Measurements from ENCODE around the gene OSCP1.
"Not testable (repeated sequence)": the region's sequence is repeated elsewhere in the genome, so short reads cannot be mapped to it uniquely, and the experiment has no call there.

OSCP1 gene, protein sequence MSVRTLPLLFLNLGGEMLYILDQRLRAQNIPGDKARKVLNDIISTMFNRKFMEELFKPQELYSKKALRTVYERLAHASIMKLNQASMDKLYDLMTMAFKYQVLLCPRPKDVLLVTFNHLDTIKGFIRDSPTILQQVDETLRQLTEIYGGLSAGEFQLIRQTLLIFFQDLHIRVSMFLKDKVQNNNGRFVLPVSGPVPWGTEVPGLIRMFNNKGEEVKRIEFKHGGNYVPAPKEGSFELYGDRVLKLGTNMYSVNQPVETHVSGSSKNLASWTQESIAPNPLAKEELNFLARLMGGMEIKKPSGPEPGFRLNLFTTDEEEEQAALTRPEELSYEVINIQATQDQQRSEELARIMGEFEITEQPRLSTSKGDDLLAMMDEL

DNA sequence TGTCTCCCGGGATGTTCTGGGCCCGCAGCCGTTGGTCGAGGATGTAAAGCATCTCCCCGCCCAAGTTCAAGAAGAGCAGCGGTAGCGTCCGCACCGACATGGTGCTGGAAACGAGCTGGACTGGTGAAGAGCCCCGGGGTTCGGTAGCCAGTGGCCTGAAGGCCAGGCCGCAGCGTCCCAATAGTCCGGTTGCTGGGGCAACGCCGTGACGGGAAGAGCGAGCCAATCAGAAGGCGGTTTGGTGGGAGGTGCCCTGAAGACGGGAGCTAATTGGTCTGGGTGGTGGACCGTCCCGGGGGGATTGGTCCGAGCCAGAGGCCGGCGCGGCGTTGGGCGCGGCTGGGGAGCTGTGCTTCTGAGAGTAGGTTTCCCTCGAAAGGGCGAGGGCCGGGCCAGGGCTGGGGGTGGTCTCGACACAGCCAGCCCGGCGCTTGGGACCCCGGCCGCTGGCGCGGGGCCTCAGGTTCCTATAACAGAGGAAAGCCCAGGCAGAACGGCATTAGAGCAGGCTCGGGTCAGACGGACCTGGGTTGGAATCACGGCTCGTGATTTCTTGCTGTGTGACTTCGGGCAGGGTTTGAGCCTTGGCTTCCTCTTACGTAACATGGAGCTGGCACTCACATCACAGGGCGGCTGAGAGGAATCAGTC lies at the start of gene OSCP1:
Gene OSCP1, minus strand, starts transcription at position 182 of the 649 bp plus-strand sequence. Its CDS starts 82 bp downstream, at position 100.
- H3K27ac Mint-ChIP-seq, result peak within 1 kb of the TSS; percentile 89
- peak within 1 kb of the TSS; percentile 88 for H3K4me3 Mint-ChIP-seq
- no peaks in the 10 kb centered on the region for H3K9me3 Mint-ChIP-seq
- peaks cover 20% of the 10 kb centered on the region for H3K4me1 Mint-ChIP-seq (ENCODE audit: low read depth)
- H3K27me3 Mint-ChIP-seq (ENCODE audit: low read depth), result no peaks in the 10 kb centered on the region
- peaks cover 16% of the 10 kb centered on the region for H3K36me3 Mint-ChIP-seq (ENCODE audit: low read depth)

DNA sequence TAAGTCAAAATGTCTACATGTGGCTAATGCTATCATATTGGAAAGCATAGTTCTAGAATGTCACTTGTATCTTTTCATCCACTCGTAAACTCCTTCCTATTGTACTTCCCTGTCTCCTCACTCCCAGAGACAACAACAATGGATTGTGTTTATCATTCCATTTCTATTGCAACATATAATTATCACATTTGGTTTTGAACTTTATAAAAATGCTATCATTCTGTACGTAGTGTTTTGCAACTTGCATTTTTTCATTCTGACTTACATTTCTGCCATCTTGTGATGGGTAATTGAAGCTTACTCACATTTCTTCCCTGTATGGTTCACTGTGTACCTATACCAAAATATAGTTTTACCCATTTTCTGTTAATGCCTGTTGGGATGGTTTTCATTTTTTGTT lies 47.0 kb upstream of the OSCP1 start:
- Mint-ChIP-seq H3K9me3 (no peaks in the 10 kb centered on the region), H3K27me3 (ENCODE audit: low read depth) (peaks cover 21% of the 10 kb centered on the region), H3K4me3 (no peak overlapping the region), H3K27ac (no peak overlapping the region), H3K36me3 (ENCODE audit: low read depth) (no peaks in the 10 kb centered on the region), H3K4me1 (ENCODE audit: low read depth) (no peaks in the 10 kb centered on the region)

DNA sequence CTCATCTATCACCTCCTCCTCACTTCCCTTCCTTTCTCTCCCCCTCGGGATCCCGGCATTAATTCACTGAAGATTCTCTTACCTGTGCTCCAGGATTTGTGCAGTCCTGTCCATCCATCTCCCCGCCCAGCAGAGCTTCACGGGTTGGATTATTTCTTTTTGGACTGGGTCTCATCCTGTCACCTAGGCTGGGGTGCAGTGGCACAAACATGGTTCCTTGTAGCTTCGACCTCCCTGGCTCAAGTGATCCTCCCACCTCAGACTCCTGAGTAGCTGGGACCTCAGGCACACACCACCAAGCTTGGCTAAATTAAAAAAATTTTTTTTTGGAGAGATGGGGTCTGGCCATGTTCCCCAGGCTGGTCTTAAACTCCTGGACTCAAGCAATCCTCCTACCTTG lies 44.7 kb upstream of the OSCP1 start:
- no peaks in the 10 kb centered on the region for H3K9me3 Mint-ChIP-seq

DNA sequence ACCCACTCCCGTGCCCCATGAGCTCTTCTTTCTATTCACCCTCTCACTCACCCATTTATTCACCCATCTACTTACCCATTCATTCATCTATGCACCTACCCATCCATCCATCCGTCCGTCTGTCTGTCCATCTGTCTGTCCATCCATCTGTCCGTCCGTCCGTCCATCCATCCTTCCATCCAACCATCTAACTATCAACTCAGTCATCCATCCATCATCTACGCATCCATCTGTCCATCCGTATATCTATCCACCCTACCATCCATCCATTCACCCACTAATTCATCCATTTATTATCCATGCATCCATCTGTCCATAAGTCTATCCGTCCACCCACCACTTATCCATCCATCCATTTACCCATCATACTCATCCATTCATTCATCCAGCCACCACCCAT lies 43.3 kb upstream of the OSCP1 start:
- peaks cover 20% of the 10 kb centered on the region for H3K27me3 Mint-ChIP-seq (ENCODE audit: low read depth)
- H3K9me3 Mint-ChIP-seq, result no peaks in the 10 kb centered on the region
- H3K27ac Mint-ChIP-seq, result no peak overlapping the region
- H3K36me3 Mint-ChIP-seq (ENCODE audit: low read depth), result no peaks in the 10 kb centered on the region
- no peaks in the 10 kb centered on the region for H3K4me1 Mint-ChIP-seq (ENCODE audit: low read depth)
- no peak overlapping the region for H3K4me3 Mint-ChIP-seq

More for the DNA sequence above, 44.7 kb upstream of the OSCP1 start:
- Mint-ChIP-seq H3K27ac (no peak overlapping the region), H3K36me3 (ENCODE audit: low read depth) (no peaks in the 10 kb centered on the region), H3K27me3 (ENCODE audit: low read depth) (peaks cover 20% of the 10 kb centered on the region), H3K4me1 (ENCODE audit: low read depth) (no peaks in the 10 kb centered on the region), H3K4me3 (no peak overlapping the region)

DNA sequence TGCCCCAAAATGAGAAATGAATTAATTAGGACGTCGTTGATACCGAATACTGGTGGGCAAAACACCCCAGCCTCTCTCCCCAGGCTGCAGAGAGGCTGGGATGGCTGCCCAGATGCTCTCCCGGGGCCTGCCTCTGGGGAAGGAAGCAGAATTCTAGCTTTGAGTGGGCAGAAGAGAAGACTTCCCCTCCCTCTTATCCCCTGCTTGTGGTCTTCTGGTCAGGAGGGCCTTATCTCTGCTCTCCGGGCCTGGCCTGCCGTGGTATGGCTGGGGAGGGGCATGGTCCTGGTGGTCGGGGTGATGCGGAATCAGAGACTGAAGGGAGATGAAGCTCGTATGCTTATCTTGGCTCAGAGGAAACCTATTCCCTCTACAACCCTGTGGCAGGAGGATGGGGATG lies 42.2 kb upstream of the OSCP1 start:
- no peaks in the 10 kb centered on the region for H3K36me3 Mint-ChIP-seq (ENCODE audit: low read depth)
- H3K27me3 Mint-ChIP-seq (ENCODE audit: low read depth), result peaks cover 15% of the 10 kb centered on the region
- H3K9me3 Mint-ChIP-seq, result no peaks in the 10 kb centered on the region
- no peak overlapping the region for H3K4me3 Mint-ChIP-seq
- no peaks in the 10 kb centered on the region for H3K4me1 Mint-ChIP-seq (ENCODE audit: low read depth)
- H3K27ac Mint-ChIP-seq, result no peak overlapping the region

DNA sequence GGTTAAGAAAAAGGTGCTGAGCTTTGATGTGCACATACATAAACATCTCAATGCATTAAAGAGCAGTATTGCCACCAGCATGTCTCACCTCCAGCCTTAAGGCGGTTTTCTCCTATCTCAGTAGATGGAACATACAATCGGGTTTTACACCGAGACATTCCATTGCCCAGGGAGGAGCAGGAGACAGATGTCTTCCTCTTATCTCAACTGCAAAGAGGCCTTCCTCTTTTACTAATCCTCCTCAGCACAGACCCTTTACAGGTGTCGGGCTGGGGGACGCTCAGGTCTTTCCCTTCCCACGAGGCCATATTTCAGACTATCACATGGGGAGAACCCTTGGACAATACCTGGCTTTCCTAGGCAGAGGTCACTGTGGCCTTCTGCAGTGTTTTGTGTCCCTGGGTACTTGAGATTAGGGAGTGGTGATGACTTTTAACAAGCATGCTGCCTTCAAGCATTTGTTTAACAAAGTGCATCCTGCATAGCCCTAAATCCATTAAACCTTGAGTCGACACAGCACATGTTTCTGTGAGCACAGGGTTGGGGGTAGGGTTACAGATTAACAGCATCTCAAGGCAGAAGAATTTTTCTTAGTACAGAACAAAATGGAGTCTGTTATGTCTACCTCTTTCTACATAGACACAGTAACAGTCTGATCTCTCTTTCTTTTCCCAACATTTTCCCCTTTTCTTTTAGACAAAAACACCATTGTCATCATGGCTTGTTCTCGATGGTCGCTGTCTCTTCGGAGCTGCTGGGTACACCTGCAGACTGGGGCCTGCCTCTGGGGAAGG lies 39.2 kb upstream of the OSCP1 start:
- H3K4me1 Mint-ChIP-seq (ENCODE audit: low read depth); H3K4me3 Mint-ChIP-seq; H3K36me3 Mint-ChIP-seq (ENCODE audit: low read depth); H3K27ac Mint-ChIP-seq; H3K9me3 Mint-ChIP-seq: not testable (repeated sequence)
- peaks cover 18% of the 10 kb centered on the region for H3K27me3 Mint-ChIP-seq (ENCODE audit: low read depth)

DNA sequence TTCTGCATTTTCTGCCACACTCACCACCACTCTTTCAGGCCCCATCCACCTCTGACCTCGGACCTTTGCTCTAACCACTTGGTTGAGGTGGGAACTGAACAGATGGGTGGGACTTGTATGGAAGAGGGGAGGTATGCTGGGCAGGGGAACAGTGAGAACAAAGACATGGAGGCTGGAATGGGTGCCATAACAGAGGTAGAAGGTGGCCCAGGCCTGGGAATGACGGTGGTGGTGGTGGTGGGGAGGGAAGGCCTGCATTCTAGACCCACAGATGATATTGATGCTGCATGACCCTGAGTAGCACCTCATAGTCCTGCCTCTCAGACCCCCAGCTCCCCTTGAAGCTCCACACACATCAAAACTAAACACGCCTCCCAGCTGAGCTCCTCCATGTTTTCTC lies 37.7 kb upstream of the OSCP1 start:
- Mint-ChIP-seq H3K27ac (no peak overlapping the region), H3K4me1 (ENCODE audit: low read depth) (peaks cover 7% of the 10 kb centered on the region), H3K27me3 (ENCODE audit: low read depth) (peaks cover 17% of the 10 kb centered on the region), H3K9me3 (no peaks in the 10 kb centered on the region), H3K36me3 (ENCODE audit: low read depth) (no peaks in the 10 kb centered on the region), H3K4me3 (no peak overlapping the region)

DNA sequence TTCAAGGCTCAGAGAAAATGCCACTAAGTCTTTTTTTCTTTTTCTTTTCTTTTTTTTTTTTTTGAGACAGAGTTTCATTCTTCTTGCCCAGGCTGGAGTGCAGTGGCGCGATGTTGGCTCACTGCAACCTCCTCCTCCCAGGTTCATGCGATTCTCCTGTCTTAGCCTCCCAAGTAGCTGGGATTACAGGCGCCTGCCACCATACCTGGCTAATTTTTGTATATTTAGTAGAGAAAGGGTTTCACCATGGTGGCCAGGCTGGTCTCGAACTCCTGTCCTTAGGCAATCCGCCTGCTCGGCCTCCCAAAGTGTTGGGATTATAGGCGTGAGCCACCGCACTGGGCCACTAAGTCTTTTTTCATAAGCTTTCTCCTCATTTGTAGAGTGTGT lies 37.1 kb upstream of the OSCP1 start:
- not testable (repeated sequence) for H3K4me1 Mint-ChIP-seq (ENCODE audit: low read depth); H3K27ac Mint-ChIP-seq; H3K9me3 Mint-ChIP-seq; H3K36me3 Mint-ChIP-seq (ENCODE audit: low read depth); H3K4me3 Mint-ChIP-seq
- H3K27me3 Mint-ChIP-seq (ENCODE audit: low read depth), result peaks cover 17% of the 10 kb centered on the region

DNA sequence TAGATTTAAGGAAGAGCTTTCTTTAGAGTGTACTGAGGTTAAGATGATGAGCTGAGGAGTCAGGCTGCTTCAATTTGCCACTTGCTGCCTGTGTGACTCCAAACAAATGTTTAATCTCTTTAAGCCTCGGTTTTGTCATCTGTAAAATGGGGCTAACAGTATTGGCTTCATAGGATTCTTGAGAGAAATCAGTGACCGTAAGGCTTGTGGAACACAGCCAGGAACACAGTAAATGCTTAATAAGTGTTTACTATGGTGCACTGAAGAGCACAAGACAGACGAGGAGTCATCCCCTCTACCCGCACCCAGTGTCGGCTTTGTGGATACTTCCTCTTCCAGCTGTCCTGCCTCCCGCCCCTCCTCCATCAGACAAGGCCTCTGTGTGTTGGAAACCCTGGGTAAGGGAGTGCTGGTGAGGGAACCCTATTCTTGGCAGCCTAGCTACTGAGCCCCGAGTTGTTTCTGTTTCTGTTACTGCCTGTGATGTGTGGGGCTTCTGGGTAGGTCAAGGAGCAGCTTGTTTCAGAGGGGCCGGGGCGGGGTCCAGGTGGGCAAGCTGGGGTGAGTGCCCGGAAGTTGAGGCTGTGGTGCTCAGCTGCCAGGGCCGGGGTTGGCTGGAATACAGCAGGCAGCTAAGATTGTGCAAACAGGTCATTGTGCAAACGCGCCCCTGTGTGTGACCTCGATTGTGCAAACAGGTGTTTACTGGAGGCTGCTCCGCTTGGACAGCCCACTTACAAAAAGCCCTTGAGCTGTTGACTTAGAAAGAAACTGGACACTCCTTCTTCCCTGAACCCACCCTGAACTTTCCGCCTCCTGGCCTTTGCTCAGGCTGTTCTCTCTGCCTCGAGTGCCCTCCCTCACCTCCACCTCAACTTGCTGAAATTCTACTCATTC lies 36.4 kb upstream of the OSCP1 start:
- Mint-ChIP-seq H3K4me3 (no peak overlapping the region), H3K9me3 (no peaks in the 10 kb centered on the region), H3K36me3 (ENCODE audit: low read depth) (no peaks in the 10 kb centered on the region), H3K27ac (no peak overlapping the region), H3K4me1 (ENCODE audit: low read depth) (peaks cover 15% of the 10 kb centered on the region), H3K27me3 (ENCODE audit: low read depth) (peaks cover 17% of the 10 kb centered on the region)

DNA sequence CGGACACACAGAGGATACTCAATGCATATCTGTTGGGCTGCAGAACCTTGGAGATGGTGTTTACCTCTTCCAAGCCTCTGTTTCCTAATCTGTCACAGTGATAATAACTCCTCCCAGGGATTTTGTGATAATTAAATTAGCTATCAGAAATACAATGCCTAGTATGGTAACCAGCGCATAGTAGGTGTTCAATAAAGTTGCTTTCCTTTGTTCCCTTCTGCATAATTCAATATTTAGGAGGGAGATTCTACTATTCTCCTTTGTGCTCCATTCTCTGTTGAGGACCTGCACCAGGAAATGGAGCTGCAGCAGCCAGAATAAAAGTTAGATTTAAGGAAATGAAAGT lies 35.8 kb upstream of the OSCP1 start:
- Mint-ChIP-seq H3K9me3 (no peaks in the 10 kb centered on the region), H3K36me3 (ENCODE audit: low read depth) (no peaks in the 10 kb centered on the region), H3K4me3 (no peak overlapping the region), H3K27me3 (ENCODE audit: low read depth) (peaks cover 15% of the 10 kb centered on the region), H3K27ac (no peak overlapping the region), H3K4me1 (ENCODE audit: low read depth) (peaks cover 16% of the 10 kb centered on the region)

DNA sequence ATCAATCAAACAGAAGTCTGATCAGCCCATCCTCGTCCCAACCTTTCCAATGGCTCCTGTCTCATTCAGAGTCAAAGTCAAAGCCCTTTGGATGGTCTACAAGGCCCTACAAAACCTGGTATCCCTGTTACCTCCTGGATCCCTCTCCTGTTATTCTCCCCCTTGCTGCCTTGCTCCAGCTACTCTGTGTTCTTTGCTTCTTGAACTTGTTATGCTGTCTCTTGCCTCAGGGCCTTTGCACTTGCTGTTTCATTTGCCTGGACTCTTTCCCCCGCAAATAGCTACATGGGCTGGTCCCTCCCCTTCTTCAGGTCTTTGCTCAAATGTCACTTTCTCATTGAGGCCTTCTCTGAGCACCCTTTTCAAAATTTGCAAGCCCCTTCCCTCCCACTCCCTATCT lies 33.8 kb upstream of the OSCP1 start:
- H3K27ac Mint-ChIP-seq, result no peak overlapping the region
- H3K4me1 Mint-ChIP-seq (ENCODE audit: low read depth), result peaks cover 23% of the 10 kb centered on the region
- no peak overlapping the region for H3K4me3 Mint-ChIP-seq
- no peaks in the 10 kb centered on the region for H3K9me3 Mint-ChIP-seq
- H3K36me3 Mint-ChIP-seq (ENCODE audit: low read depth), result no peaks in the 10 kb centered on the region
- H3K27me3 Mint-ChIP-seq (ENCODE audit: low read depth), result peaks cover 12% of the 10 kb centered on the region

DNA sequence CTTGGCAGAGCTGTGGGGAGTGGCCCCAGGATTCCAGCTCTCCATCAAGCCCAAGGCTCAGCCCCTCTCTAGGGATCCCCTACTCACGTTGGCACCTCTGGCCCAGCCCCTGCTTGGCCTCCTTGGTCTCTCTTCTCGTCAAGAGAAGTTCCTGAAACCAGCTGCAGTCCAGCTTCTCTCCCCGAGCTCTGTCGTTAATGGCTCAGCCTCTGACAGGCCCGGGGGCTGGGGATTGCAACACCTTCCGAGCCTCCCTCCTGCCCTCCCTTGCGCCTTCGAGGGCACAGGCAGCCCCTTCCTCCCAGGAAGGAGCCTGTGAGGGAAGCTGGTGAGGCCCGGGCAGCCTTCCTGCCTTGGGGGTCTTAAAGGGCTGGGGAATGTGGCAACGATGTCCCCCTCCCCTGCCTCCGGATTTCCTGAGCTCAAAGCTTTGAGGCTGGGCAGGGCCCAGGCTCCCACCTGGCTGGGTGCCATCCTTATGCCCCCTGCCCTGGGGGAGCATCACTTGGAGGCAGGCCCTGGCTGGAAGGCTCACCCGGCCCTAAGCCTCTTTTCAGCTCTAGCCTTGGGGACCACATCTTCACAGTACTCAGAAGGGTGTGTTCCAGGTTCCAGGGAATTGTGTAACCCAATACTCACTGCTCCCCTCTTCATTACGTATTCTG lies 32.6 kb upstream of the OSCP1 start, which contains the start of gene CSF3R:
Gene CSF3R, minus strand, starts transcription at position 190 of the 665 bp plus-strand sequence. CDS start 3,417 bp downstream, outside the sequence.
- H3K4me1 Mint-ChIP-seq (ENCODE audit: low read depth), result peaks cover 23% of the 10 kb centered on the region
- peaks cover 12% of the 10 kb centered on the region for H3K27me3 Mint-ChIP-seq (ENCODE audit: low read depth)
- no peaks in the 10 kb centered on the region for H3K36me3 Mint-ChIP-seq (ENCODE audit: low read depth)
- H3K27ac Mint-ChIP-seq, result peak within 1 kb of the TSS; percentile 84
- no peaks in the 10 kb centered on the region for H3K9me3 Mint-ChIP-seq
- H3K4me3 Mint-ChIP-seq, result peak within 1 kb of the TSS; percentile 78

DNA sequence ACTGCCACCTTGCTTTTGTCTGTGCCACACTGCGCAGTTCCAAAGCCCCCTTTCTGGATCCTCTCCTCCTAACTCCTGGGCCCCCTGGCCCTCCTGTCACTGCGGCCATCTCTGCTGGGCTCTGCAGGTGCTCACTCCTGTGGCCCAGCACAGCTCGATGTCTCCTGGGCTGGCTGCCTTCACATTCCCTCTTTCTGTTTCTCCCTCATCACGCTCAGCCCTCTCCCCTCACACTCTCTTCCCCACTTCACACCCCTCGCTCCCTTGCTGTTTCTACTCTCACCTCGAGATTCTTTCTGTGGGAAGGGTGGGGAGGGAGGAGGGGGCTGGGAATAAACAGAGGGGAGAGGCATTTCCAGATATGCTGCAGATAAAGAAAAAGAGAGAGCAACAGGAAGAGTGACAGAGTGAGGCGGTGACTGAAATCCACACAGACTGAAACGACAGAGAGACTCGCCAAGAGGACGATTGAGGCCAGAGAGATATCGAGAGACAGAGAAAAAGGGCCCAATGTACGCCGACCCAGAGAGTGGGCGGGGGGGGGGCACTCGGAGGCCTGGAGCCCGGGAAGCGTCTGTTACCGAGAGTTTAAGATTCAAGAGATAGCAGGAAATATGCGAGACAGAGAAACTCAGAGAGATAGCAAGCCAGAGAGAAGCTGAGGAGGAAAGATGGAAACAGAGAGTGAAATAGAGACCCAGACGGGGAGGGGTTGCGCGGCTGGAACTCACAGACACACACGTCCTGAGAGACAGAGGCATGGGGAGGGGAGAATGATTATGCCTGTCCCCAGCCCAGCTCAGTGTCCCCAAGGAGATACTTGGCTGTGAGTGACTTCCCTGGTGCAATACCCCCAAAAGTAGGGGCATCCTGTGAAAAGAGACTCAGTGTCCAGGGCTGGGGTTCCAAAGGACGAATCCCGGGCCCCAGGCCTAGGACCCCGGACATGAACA lies 31.8 kb upstream of the OSCP1 start:
- Mint-ChIP-seq H3K27ac (peak overlapping the region; percentile 84), H3K4me3 (peak overlapping the region; percentile 78), H3K9me3 (no peaks in the 10 kb centered on the region), H3K27me3 (ENCODE audit: low read depth) (peaks cover 12% of the 10 kb centered on the region), H3K36me3 (ENCODE audit: low read depth) (no peaks in the 10 kb centered on the region), H3K4me1 (ENCODE audit: low read depth) (peaks cover 23% of the 10 kb centered on the region)

Data from T-helper 1 cell treated with Interleukin-12 subunit alpha and Interleukin-12 subunit beta and Interleukin-4 antibody, amounts not matched to agents 30 μg/mL and 1 μg/mL, for 36 hours (primary cell).